ENCODE measurements around the gene KLF11.
"Not testable (repeated sequence)": the region's sequence is repeated elsewhere in the genome, so short reads cannot be mapped to it uniquely, and the experiment has no call there.

The KLF11 gene

DNA sequence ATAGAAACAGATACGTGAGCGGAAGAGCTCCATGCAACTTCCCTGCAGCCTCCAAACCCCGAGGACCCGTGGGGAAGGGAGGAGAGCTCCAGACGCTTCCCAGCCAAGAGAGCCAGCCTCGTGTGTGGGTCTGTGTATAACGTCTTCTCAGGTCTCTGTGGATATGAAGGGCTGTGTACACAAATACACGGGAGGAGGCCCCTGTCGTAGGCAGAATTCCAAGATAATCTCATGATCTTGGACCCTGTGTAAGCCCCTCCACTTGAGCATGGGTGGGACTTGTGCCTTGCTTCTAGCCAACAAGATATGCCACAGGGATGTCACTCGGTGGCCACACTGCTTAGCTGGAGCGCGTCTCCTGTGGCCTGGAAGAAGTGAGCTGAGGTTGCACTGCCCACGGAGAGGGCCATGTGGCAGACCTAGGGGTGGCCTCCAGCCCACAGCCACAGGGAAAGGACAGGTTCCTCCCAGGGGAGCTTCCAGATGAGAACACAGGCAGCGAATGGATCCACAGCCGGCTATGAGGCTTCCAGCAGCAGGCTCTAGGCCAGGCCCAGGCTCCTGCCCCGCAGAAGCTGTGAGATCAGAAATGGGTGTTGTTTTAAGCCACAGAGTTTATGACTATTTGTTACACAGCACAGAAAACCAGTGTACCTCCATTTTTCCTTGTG is 15.6 kb upstream of the KLF11 start:
- DNase-seq (ENCODE audit: low spot score): no peak

GRCh38 chr2:10028407-10028987 is 14.9 kb upstream of the KLF11 start:
- DNase-seq (ENCODE audit: low spot score): no peak

- no peak for DNase-seq (ENCODE audit: low spot score)
Measured at GRCh38 chr2:10028988-10029874, 14.1 kb upstream of the KLF11 start.

GRCh38 chr2:10029875-10030223 is 13.5 kb upstream of the KLF11 start:
- DNase-seq (ENCODE audit: low spot score): no peak

GRCh38 chr2:10030311-10030736 is 13.0 kb upstream of the KLF11 start:
- DNase-seq (ENCODE audit: low spot score): no peak

DNA sequence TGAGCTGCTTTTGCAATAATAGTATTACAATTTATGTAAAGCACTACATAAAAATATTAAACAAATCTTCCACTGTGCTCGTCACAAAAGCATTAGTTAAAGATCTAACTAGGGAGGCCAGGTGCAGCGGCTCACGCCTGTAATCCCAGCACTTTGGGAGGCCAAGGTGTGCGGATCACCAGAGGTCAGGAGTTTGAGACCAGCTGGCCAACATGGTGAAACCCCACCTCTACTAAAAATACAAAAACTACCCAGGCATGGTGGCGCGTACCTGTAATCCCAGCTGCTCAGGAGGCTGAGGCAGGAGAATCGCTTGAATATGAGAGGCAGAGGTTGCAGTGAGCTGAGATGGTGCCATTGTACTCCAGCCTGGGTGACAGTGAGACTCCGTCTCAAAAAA is 12.6 kb upstream of the KLF11 start:
- DNase-seq (ENCODE audit: low spot score): not testable (repeated sequence)

DNA sequence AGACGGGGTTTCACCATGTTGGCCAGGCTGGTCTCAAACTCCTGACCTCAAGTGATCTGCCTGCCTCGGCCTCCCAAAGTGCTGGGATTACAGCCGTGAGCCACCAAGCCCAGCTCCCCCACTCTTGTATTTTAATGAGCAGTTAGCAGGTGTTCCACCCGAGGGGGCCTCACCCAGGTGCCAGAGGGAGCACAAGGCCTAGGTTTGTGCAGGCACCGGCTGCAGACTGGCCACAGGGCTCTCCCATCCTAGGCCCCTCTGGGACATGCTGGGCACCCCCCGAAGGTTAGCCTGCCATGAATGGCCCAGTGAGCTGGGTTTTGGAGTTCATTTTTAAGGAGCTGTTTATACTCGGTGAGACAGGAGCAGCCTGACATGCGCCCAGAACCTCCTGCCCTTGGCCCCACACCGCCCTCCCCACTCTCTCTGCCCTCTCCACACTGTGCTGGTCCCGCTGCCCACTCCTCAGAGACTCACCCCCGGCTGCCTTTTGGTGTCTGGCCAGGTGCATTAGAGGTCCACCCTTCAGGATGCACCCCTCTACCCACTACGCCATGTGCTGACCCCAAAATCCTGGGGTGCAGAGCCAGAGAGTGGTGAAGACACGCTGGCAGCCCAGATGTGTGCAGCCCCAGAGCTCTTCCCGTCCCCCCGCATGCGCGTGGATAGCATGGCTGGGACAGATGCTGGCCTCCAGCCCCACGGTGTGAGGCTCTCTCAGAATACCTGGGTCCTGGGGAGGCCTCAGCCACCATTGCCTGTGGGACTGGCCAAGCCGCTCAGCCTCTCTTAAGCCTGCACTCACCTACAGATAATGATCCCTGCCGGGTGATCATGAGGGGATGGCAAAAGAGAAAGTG is 11.2 kb upstream of the KLF11 start:
- DNase-seq (ENCODE audit: low spot score): no peak

DNA sequence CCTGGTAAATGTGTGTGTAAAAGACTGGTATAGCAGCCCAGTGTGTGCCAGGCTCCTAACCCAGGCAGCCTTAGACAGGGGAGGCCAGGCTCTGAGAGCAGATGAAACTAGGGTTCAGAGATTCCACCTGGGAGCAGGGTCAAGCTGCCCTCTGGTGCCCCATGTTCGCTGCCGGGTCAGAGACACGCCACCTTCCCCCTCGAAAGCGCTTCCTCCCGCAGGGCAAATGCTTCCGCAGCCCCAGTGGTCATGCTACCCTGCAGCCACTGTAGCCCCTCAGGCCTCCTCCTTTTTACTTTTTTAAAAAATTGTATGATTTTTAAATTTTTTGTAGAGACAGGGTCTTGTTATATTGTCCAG is 10.6 kb upstream of the KLF11 start:
- DNase-seq (ENCODE audit: low spot score): no peak

GRCh38 chr2:10033251-10034006 is 9.9 kb upstream of the KLF11 start:
- DNase-seq (ENCODE audit: low spot score): no peak

GRCh38 chr2:10034333-10035052 is 8.9 kb upstream of the KLF11 start:
- no peak for DNase-seq (ENCODE audit: low spot score)

DNA sequence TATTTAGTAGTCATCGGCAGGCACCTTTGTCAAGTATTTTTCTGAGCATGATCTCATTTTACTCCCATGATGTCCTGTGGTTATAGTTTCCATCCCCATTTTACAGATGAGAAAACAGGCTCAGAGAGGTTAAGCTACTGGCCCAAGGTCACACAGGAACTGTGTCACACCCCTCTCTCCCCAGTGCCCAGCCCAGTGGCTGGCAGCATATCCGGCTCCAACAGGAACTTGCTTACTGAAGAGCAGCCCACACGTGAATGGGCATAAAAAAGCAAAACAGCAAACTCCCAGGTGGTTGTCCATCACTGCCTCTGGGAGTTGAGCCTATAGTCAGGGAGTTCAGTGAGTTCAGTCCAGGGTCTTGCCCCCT is 8.3 kb upstream of the KLF11 start:
- no peak for DNase-seq (ENCODE audit: low spot score)

DNA sequence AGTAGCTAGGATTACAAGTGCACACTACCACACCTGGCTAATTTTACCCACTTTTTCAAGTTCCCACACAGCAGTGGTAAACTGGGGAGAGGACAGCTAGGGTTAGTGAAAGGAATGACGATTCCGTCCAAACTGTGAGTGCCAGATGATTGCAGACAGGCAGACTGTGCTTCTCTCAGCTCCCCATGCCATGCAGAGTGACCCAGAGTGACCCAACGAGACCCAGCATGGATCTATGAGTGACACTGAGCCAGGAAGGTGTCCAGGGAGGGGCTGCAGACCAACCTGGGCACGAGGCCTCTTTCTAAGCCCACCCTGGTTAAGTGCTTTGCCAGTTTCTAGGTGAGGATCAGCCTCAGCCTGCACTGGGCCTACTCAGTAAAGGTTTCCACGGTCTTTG is 7.7 kb upstream of the KLF11 start:
- no peak for DNase-seq (ENCODE audit: low spot score)

- DNase-seq (ENCODE audit: low spot score): peak; percentile 41
Measured at GRCh38 chr2:10036095-10036884, 7.1 kb upstream of the KLF11 start.

- DNase-seq (ENCODE audit: low spot score): no peak
Measured at GRCh38 chr2:10038123-10038522, 5.2 kb upstream of the KLF11 start.

- DNase-seq (ENCODE audit: low spot score): no peak
Measured at GRCh38 chr2:10038716-10039115, 4.6 kb upstream of the KLF11 start.

GRCh38 chr2:10039658-10040410 is 3.5 kb upstream of the KLF11 start:
- DNase-seq (ENCODE audit: low spot score): no peak

DNA sequence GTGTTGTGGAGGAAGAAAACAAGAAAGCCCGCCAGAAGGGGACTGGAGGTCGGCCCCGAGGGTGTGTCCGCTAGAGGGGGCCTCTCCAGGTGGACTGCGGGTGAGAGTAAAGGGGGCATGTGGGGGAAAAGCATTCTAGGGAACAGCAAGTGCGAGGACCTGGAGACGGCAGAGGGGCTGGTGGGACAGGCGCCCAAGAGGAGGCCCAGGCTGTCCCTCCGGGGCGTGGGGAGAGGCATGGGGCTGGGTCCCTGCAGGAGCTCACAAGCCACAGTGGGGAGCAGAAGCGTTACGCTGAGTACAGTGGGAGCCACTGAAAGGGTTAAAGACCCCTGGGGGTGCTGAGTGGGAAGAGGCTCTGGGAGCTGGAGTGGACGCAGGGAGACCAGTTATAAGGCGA is 1.6 kb upstream of the KLF11 start:
- no peak for DNase-seq (ENCODE audit: low spot score)

DNA sequence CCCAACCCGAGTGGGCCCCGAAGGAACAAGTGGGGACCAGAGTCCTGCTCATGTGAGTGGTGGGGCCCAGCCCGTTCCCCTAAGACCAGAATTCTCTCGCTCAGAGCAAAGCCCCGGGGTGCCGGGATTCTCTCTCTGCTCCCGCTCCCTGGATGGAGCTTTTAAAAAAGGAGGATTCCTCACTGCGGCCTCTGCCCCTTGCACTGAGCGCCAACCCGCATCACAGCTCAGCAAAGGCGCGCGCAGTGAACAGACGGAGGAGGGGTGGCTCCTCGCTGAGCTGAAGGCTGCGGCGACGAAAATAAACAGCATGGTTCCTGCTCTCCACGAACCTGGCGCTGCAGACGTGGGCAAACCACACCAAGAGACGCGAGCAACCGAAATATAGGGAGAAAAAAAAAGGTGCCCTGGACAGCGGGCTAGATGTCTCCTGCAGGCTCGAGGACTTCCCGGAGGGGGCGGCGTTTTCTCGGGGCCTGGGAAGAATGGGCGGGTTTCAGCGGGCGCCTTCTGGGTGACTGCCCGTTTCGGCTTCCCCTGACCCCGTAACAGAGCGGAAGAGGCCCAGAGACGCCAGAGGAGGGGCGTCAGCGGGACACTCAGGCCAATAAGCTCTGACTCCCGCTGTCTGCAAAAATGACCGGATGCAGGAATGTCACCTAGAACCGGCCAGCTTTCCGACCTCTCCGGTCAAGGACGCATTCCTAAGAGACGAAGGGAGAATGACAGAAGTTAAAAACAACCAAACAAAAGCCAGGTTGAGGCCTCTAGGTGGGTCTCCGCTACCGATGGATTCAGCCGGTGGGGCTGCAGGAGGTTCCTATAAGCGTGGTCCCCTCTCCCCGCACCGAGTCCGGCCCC is 819 bp upstream of the KLF11 start:
- DNase-seq (ENCODE audit: low spot score): peak; percentile 8
